Measurements from ENCODE around the gene UMAD1.
A peak's percentile ranks its signal among the peaks of the same experiment; 100 is the strongest.

GRCh38 chr7:7640221-7641128, at the start of gene UMAD1:
- TF ChIP-seq CTCF (IDR thresholded peaks at IDR 0.05) (no peak), POLR2A (IDR thresholded peaks at IDR 0.05) (peak; percentile 71)
